ENCODE data around the gene C16orf54.

- TF ChIP-seq CTCF (IDR thresholded peaks at IDR 0.05) (no peak), POLR2A (IDR thresholded peaks at IDR 0.05) (no peak)
Observed at GRCh38 chr16:29779474-29779873, 33.7 kb upstream of the C16orf54 start.

Data from body of pancreas (tissue), 4 donors.